Fibroblast of villous mesenchyme (primary cell): ENCODE data around the gene BFSP2. TPM values are rescaled to one million over a fixed set of nuclear protein-coding genes. Genes with fewer than 3 reads are reported as not detected.
"Not testable (repeated sequence)": the region's sequence is repeated elsewhere in the genome, so short reads cannot be mapped to it uniquely, and the experiment has no call there.

ENCODE experiments used
- DNase-seq: peaks from one replicate; pipeline ENCODE4 v3.0.0-alpha.2; 2010; ENCODE audit warnings: low read depth
- H3K4me3 ChIP-seq: 2 replicates; pipeline ENCODE4 v1.5.1; 2011; ENCODE audit warnings: low read depth, mild to moderate bottlenecking, low read length
- CTCF ChIP-seq: IDR thresholded peaks from 2 replicates; pipeline ENCODE4 v1.5.1; 2012; ENCODE audit warnings: low read depth, mild to moderate bottlenecking, low read length; ENCODE audit not compliant: insufficient read depth
- total RNA-seq: library from RNA; depleted of rRNA; stranded (reverse); fragments of >200 nt; gene quantifications from 2 replicates; pipeline ENCODE4 v1.2.3, GENCODE V29; 2012

The BFSP2 gene
- total RNA-seq, 1 donor, result not detected

- H3K4me3 ChIP-seq, result no peak overlapping the region
- TF ChIP-seq CTCF, result no peak
- no peak for DNase-seq
Observed at GRCh38 chr3:133520286-133520685, 120.4 kb downstream of the BFSP2 start.

- DNase-seq, H3K4me3 ChIP-seq: not testable (repeated sequence)
Observed at GRCh38 chr3:133520938-133521337, 121.1 kb downstream of the BFSP2 start.

DNA sequence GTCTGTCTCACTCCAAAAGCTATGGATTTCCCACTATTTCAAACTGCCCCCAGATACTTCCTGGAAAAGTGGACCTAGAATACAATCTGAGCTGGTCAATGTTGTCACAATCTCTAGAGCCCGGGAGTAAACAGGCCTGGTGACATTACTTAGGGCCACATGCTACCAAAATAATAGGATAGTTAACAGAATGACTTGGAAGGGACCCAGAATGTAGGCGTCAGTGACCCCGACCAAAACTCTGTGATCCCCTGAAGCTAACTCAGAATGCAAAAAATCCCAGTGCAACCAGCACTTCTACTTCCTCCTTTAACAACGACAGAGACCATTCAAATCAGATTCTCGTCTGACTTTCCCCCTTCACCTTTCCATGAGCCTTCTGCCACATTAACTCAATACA lies 122.1 kb downstream of the BFSP2 start:
- no peak for DNase-seq
- TF ChIP-seq CTCF, result no peak
- H3K4me3 ChIP-seq, result no peak overlapping the region

- not testable (repeated sequence) for DNase-seq, H3K4me3 ChIP-seq
Observed at GRCh38 chr3:133523758-133524157, 123.9 kb downstream of the BFSP2 start.

Other genes starting within 250 kb of the BFSP2 start
- 184 and 277 TPM in 2 replicates for gene CDV3, start 173.6 kb downstream of the BFSP2 start, total RNA-seq